Body of pancreas (tissue), 4 donors: ENCODE measurements around the gene UNC80. TPM values are rescaled to one million over a fixed set of nuclear protein-coding genes. Genes with fewer than 3 reads are reported as not detected.

Experiments used
- ATAC-seq: fragments of 150-250 bp; one replicate; pipeline ENCODE4 v1.9.1; 2016
- DNase-seq, 4 donors: peaks; one replicate each; pipeline ENCODE4 v3.0.0-alpha.2; 2019
- H3K27ac ChIP-seq, 4 donors: fragments of 200-600 bp; sonication (generic); 1 replicate in 3 of 4; 2 replicates in 1 of 4; pipeline versions ENCODE4 v1.5.1 to v1.6.1; 2016 to 2019; ENCODE audit warnings: mild to moderate bottlenecking in 1 of 4, mixed read lengths in 1 of 4, moderate library complexity in 1 of 4
- H3K27me3 ChIP-seq, 2 donors: fragments of 200-600 bp; sonication (generic); one replicate each; pipeline ENCODE4 v1.6.0; 2016; ENCODE audit warnings: mild to moderate bottlenecking in 1 of 2
- H3K36me3 ChIP-seq, 2 donors: fragments of 200-600 bp; sonication (generic); replicated peaks in 1 of 2; 2 replicates each; pipeline ENCODE4 v1.5.1; 2016; ENCODE audit warnings: low read depth in 2 of 2; ENCODE audit not compliant: insufficient read depth in 1 of 2
- H3K4me1 ChIP-seq: fragments of 200-600 bp; sonication (generic); one replicate; pipeline ENCODE4 v1.6.0; 2016
- H3K4me3 ChIP-seq, 2 donors: fragments of 200-600 bp; sonication (generic); 1 replicate in 1 of 2; 2 replicates in 1 of 2; pipeline ENCODE4 v1.5.1; 2016 to 2019
- H3K9me3 ChIP-seq, 3 donors: fragments of 200-600 bp; sonication (generic); 1 replicate in 2 of 3; 2 replicates in 1 of 3; pipeline ENCODE4 v1.5.1; 2016
- CTCF ChIP-seq, 7 experiments: fragments of 450-650 bp in 4 of 7; fragments of 200-600 bp in 3 of 7; sonication (generic) in 3 of 7; IDR thresholded peaks; one replicate each; pipeline ENCODE4 v1.5.1; 2016 to 2019; ENCODE audit warnings: antibody characterized with exemption in 7 of 7
- POLR2A ChIP-seq, 3 donors: fragments of 450-650 bp; IDR thresholded peaks; one replicate each; pipeline ENCODE4 v1.6.1; 2016; ENCODE audit warnings: antibody characterized with exemption in 3 of 3, mild to moderate bottlenecking in 2 of 3
- WGBS, 2 donors: methylation state at CpG; one replicate each; pipeline ENCODE4 v1.1.5; 2017; 5-methylcytosine and 5-hydroxymethylcytosine counted together
- intact Hi-C: fragments of 100-400 bp; cut with DNase I; formaldehyde crosslinking; loops from one replicate; pipeline ENCODE4 v1.15.1; 2023
- total RNA-seq, 2 donors: library from RNA; depleted of rRNA; stranded (reverse); fragments of >200 nt; gene quantifications; one replicate each; pipeline ENCODE4 v1.1.0, GENCODE V29; 2016

The UNC80 gene
- total RNA-seq, 2 donors from 2014 or later: 1.8 to 4.0 TPM

GRCh38 chr2:209922116-209922515 is 150.5 kb downstream of the UNC80 start:
- intact Hi-C loops: no loop called here
- no peak for TF ChIP-seq POLR2A (IDR thresholded peaks at IDR 0.05)
- no peak for TF ChIP-seq CTCF (IDR thresholded peaks at IDR 0.05)
- ATAC-seq (no peak), DNase-seq (no peak)
- Histone ChIP-seq H3K27ac (no peak overlapping the region), H3K4me1 (peaks cover 6% of the 10 kb centered on the region), H3K27me3 (no peaks in the 10 kb centered on the region), H3K4me3 (no peak overlapping the region), H3K9me3 (no peaks in the 10 kb centered on the region), H3K36me3 (no peaks in the 10 kb centered on the region)
- 82 to 89% methylated on average over 8 of the region's 8 CpGs for WGBS, 2 donors

GRCh38 chr2:209929369-209929768 is 157.7 kb downstream of the UNC80 start:
- no peak for TF ChIP-seq CTCF (IDR thresholded peaks at IDR 0.05)
- H3K9me3 ChIP-seq: no peaks in the 10 kb centered on the region
- WGBS, 2 donors: 83 to 85% methylated on average over 2 of the region's 2 CpGs
- no peaks in the 10 kb centered on the region for H3K36me3 ChIP-seq
- no peaks in the 10 kb centered on the region for H3K27me3 ChIP-seq
- peaks cover 15% of the 10 kb centered on the region for H3K4me1 ChIP-seq
- intact Hi-C loops: no loop called here
- DNase-seq (no peak), ATAC-seq (no peak)
- H3K4me3 ChIP-seq: no peak overlapping the region
- no peak overlapping the region for H3K27ac ChIP-seq

GRCh38 chr2:209933499-209934483 is 162.2 kb downstream of the UNC80 start:
- H3K27ac ChIP-seq: peak overlapping the region; percentile 33 to 79 (median 63)
- DNase-seq (peak; percentile 53 to 76 (median 64)), ATAC-seq (peak; percentile 78)
- 13 to 20% methylated on average over 12 of the region's 12 CpGs for WGBS, 2 donors
- H3K36me3 ChIP-seq: no peaks in the 10 kb centered on the region
- intact Hi-C loops: no loop called here
- no peak overlapping the region for H3K4me3 ChIP-seq
- H3K27me3 ChIP-seq: no peaks in the 10 kb centered on the region
- H3K4me1 ChIP-seq: peaks cover 30% of the 10 kb centered on the region
- no peak for TF ChIP-seq POLR2A (IDR thresholded peaks at IDR 0.05)
- TF ChIP-seq CTCF (IDR thresholded peaks at IDR 0.05): no peak
- H3K9me3 ChIP-seq: no peaks in the 10 kb centered on the region

GRCh38 chr2:209936106-209936666 is 164.6 kb downstream of the UNC80 start:
- Histone ChIP-seq H3K36me3 (no peaks in the 10 kb centered on the region), H3K9me3 (no peaks in the 10 kb centered on the region), H3K4me1 (peaks cover 35% of the 10 kb centered on the region), H3K27ac (peak overlapping the region in 1 of 4 donors; percentile 2), H3K4me3 (no peak overlapping the region), H3K27me3 (no peaks in the 10 kb centered on the region)
- DNase-seq (peak in 3 of 4 donors; percentile 28 to 43 (median 41)), ATAC-seq (peak; percentile 54)
- 32 to 37% methylated on average over 3 of the region's 3 CpGs for WGBS, 2 donors
- intact Hi-C loops: no loop called here
- TF ChIP-seq CTCF (IDR thresholded peaks at IDR 0.05): peak in 6 of 7 experiments; percentile 24 to 69 (median 56)
- no peak for TF ChIP-seq POLR2A (IDR thresholded peaks at IDR 0.05)
